A549 (cell line): ENCODE data around the gene NEK7.
"Not testable (repeated sequence)": the region's sequence is repeated elsewhere in the genome, so short reads cannot be mapped to it uniquely, and the experiment has no call there.

Source experiments
- CBX2 ChIP-seq: fragments of 200-600 bp; sonication (generic); IDR thresholded peaks from 2 replicates; pipeline ENCODE4 v1.6.1; 2016; ENCODE audit warnings: low read depth, mild to moderate bottlenecking, borderline replicate concordance
- CTCF ChIP-seq: fragments of >200 bp; sonication (Bioruptor Twin); formaldehyde crosslinking; IDR thresholded peaks from 3 replicates; pipeline ENCODE4 v1.5.1; 2016
- HOXA7 ChIP-seq: fragments of 250-450 bp; sonication (Bioruptor Pico); IDR thresholded peaks from 2 replicates; pipeline ENCODE4 v1.5.0; 2020; ENCODE audit warnings: mild to moderate bottlenecking, moderate library complexity
- JUN ChIP-seq, 2 experiments: fragments of >200 bp; sonication (Bioruptor Twin); formaldehyde crosslinking; IDR thresholded peaks; 2 replicates in 1 of 2; 3 replicates in 1 of 2; pipeline ENCODE4 v1.6.1; 2016 to 2017
- MAFK ChIP-seq: fragments of 450-650 bp; IDR thresholded peaks from 2 replicates; pipeline ENCODE4 v1.6.1; 2014; ENCODE audit not compliant: partially characterized antibody
- PBX3 ChIP-seq: IDR thresholded peaks from 2 replicates; pipeline ENCODE4 v1.6.1; 2012
- POLR2A ChIP-seq: IDR thresholded peaks from 2 replicates; pipeline ENCODE4 v1.6.1; 2012; ENCODE audit warnings: mild to moderate bottlenecking, low read length
- POLR2AphosphoS2 ChIP-seq: conservative IDR thresholded peaks from 2 replicates; pipeline ENCODE4 v1.6.1; 2012; ENCODE audit warnings: low read length, improper control_type of control experiment, inconsistent platforms
- USF2 ChIP-seq: fragments of 450-650 bp; IDR thresholded peaks from 2 replicates; pipeline ENCODE4 v1.6.1; 2014; ENCODE audit warnings: antibody characterized with exemption
- TF ChIP-seq, protein P1 (sequence below): fragments of 150-350 bp; IDR thresholded peaks from 2 replicates; pipeline ENCODE4 v1.6.1; 2014; ENCODE audit warnings: low read depth, mild to moderate bottlenecking, low read length

DNA sequence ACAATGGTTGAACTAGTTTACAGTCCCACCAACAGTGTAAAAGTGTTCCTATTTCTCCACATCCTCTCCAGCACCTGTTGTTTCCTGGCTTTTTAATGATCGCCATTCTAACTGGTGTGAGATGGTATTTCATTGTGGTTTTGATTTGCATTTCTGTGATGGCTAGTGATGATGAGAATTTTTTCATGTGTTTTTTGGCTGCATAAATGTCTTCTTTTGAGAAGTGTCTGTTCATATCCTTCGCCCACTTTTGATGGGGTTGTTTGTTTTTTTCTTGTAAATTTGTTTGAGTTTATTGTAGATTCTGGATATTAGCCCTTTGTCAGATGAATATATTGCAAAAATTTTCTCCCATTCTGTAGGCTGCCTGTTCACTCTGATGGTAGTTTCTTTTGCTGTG lies 70.7 kb downstream of the NEK7 start:
- not testable (repeated sequence) for TF ChIP-seq CTCF; USF2; CBX2; PBX3; POLR2A; HOXA7 (CRISPR knock-in tag); POLR2AphosphoS2; JUN (IDR thresholded peaks at IDR 0.05); MAFK
- TF ChIP-seq, protein P1, sequence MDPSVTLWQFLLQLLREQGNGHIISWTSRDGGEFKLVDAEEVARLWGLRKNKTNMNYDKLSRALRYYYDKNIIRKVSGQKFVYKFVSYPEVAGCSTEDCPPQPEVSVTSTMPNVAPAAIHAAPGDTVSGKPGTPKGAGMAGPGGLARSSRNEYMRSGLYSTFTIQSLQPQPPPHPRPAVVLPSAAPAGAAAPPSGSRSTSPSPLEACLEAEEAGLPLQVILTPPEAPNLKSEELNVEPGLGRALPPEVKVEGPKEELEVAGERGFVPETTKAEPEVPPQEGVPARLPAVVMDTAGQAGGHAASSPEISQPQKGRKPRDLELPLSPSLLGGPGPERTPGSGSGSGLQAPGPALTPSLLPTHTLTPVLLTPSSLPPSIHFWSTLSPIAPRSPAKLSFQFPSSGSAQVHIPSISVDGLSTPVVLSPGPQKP: not testable (repeated sequence)
